ENCODE data around the gene KAZN.

Gene KAZN

DNA sequence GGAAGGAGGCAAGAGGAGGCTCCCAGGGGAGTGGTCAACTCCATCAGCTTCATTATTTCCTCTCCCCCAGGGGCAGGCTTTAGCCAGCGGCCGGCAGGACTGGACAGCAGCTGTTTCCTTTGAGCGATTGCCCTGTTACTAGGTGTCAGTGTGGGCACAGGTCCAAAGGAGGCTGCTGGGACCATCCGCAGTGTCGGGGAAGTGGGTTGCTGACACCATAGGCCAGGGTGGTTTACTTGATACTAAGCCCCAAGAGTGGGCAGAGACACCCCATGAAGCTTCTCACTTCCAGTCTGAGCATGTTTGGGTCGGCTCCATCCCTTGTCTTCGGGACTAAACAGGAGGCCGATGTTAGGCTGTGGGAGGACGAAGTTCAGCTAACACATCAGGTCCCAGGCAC lies 63.6 kb downstream of the KAZN start:
- DNase-seq, result no peak

DNA sequence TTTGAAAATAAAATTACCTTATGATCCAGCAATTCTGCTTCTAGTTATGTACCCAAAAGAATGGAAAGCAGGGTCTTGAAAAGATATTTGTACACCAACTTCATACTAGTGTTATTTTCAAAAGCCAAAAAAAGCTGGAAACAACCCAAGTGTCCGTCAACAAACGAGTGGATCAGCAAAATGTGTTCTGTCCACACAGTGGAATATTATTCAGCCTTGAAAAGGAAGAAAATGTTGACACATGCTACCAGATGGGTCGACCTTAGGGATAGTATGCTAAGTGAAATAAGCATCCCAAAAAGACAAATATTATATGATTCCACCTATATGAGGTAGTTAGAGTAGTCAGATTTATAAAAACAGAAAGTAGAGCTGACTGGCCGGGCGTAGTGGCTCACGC lies 65.3 kb downstream of the KAZN start:
- no peaks in the 10 kb centered on the region for H3K9me2 ChIP-seq (replicated peaks; ENCODE audit: insufficient read depth, low read length)
- H3K27ac ChIP-seq (ENCODE audit: low read length), result no peak overlapping the region
- TF ChIP-seq, protein P1, sequence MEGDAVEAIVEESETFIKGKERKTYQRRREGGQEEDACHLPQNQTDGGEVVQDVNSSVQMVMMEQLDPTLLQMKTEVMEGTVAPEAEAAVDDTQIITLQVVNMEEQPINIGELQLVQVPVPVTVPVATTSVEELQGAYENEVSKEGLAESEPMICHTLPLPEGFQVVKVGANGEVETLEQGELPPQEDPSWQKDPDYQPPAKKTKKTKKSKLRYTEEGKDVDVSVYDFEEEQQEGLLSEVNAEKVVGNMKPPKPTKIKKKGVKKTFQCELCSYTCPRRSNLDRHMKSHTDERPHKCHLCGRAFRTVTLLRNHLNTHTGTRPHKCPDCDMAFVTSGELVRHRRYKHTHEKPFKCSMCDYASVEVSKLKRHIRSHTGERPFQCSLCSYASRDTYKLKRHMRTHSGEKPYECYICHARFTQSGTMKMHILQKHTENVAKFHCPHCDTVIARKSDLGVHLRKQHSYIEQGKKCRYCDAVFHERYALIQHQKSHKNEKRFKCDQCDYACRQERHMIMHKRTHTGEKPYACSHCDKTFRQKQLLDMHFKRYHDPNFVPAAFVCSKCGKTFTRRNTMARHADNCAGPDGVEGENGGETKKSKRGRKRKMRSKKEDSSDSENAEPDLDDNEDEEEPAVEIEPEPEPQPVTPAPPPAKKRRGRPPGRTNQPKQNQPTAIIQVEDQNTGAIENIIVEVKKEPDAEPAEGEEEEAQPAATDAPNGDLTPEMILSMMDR (IDR thresholded peaks at IDR 0.05; ENCODE audit: low read length), result no peak
- no peak for TF ChIP-seq EZH2 (optimal IDR thresholded peaks at IDR 0.05; ENCODE audit: low read depth, low read length)
- no peak for TF ChIP-seq EZH2phosphoT487 (IDR thresholded peaks at IDR 0.05; ENCODE audit: low read length)
- H2AFZ ChIP-seq (ENCODE audit: low read length), result no peak overlapping the region
- no peaks in the 10 kb centered on the region for H3K4me1 ChIP-seq (ENCODE audit: low read length)
- H3F3A ChIP-seq (ENCODE audit: insufficient read depth, low read length), result no peaks in the 10 kb centered on the region
- H3K4me3 ChIP-seq (ENCODE audit: low read length), result no peak overlapping the region
- H3K36me3 ChIP-seq (replicated peaks; ENCODE audit: insufficient read depth, low read length), result no peaks in the 10 kb centered on the region
- no peak overlapping the region for H3K9ac ChIP-seq (ENCODE audit: low read length)
- H3K79me2 ChIP-seq (ENCODE audit: low read length), result no peaks in the 10 kb centered on the region
- no peak overlapping the region for H3K4me2 ChIP-seq (ENCODE audit: low read depth, low read length)
- no peaks in the 10 kb centered on the region for H3K9me3 ChIP-seq (replicated peaks; ENCODE audit: insufficient read depth, low read length)
- no peak for DNase-seq
- H3K27me3 ChIP-seq (replicated peaks; ENCODE audit: insufficient read depth, low read length), result no peaks in the 10 kb centered on the region
- no peaks in the 10 kb centered on the region for H4K20me1 ChIP-seq (ENCODE audit: insufficient read depth, low read length)

More for the DNA sequence above, 63.6 kb downstream of the KAZN start:
- TF ChIP-seq EZH2phosphoT487 (IDR thresholded peaks at IDR 0.05; ENCODE audit: low read length) (no peak), EZH2 (optimal IDR thresholded peaks at IDR 0.05; ENCODE audit: low read depth, low read length) (no peak)
- TF ChIP-seq, protein P1 (IDR thresholded peaks at IDR 0.05; ENCODE audit: low read length), result no peak
- H2AFZ ChIP-seq (ENCODE audit: low read length), result no peak overlapping the region
- H3K9ac ChIP-seq (ENCODE audit: low read length), result no peak overlapping the region
- no peaks in the 10 kb centered on the region for H3F3A ChIP-seq (ENCODE audit: insufficient read depth, low read length)
- no peaks in the 10 kb centered on the region for H3K79me2 ChIP-seq (ENCODE audit: low read length)
- no peaks in the 10 kb centered on the region for H3K27me3 ChIP-seq (replicated peaks; ENCODE audit: insufficient read depth, low read length)
- H3K27ac ChIP-seq (ENCODE audit: low read length), result no peak overlapping the region
- no peaks in the 10 kb centered on the region for H3K4me1 ChIP-seq (ENCODE audit: low read length)
- no peak overlapping the region for H3K4me2 ChIP-seq (ENCODE audit: low read depth, low read length)
- no peaks in the 10 kb centered on the region for H3K36me3 ChIP-seq (replicated peaks; ENCODE audit: insufficient read depth, low read length)
- H3K4me3 ChIP-seq (ENCODE audit: low read length), result no peak overlapping the region
- H3K9me3 ChIP-seq (replicated peaks; ENCODE audit: insufficient read depth, low read length), result no peaks in the 10 kb centered on the region
- H4K20me1 ChIP-seq (ENCODE audit: insufficient read depth, low read length), result no peaks in the 10 kb centered on the region
- H3K9me2 ChIP-seq (replicated peaks; ENCODE audit: insufficient read depth, low read length), result no peaks in the 10 kb centered on the region

DNA sequence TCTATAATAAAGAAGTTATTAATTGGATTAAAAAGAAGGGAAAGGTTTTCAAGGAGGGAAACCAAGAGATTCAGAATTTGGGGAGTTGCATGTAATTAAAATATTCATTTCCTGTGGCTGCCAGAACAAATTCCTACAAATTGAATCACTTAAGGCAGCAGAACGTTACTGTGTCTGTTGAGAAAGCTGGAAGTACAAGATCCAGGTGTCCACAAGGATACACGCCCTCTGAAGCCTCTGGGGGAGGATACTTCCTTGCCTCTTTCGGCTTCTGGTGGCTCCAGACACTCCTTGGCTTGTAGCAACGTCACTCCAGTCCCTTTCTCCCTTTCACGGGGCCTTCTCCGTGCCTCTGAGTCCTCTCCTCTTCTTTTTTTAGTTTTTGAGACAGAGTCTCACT lies 67.9 kb downstream of the KAZN start:
- Histone ChIP-seq H3K36me3 (replicated peaks; ENCODE audit: insufficient read depth, low read length) (no peaks in the 10 kb centered on the region), H3K4me3 (ENCODE audit: low read length) (no peak overlapping the region), H3K9me2 (replicated peaks; ENCODE audit: insufficient read depth, low read length) (no peaks in the 10 kb centered on the region), H3K9ac (ENCODE audit: low read length) (no peak overlapping the region), H3K4me2 (ENCODE audit: low read depth, low read length) (no peak overlapping the region), H3K27ac (ENCODE audit: low read length) (no peak overlapping the region), H3K9me3 (replicated peaks; ENCODE audit: insufficient read depth, low read length) (no peaks in the 10 kb centered on the region), H3K79me2 (ENCODE audit: low read length) (no peaks in the 10 kb centered on the region), H3K27me3 (replicated peaks; ENCODE audit: insufficient read depth, low read length) (no peaks in the 10 kb centered on the region), H3K4me1 (ENCODE audit: low read length) (no peaks in the 10 kb centered on the region), H4K20me1 (ENCODE audit: insufficient read depth, low read length) (no peaks in the 10 kb centered on the region), H3F3A (ENCODE audit: insufficient read depth, low read length) (no peaks in the 10 kb centered on the region), H2AFZ (ENCODE audit: low read length) (no peak overlapping the region)
- no peak for TF ChIP-seq EZH2phosphoT487 (IDR thresholded peaks at IDR 0.05; ENCODE audit: low read length)
- TF ChIP-seq, protein P1 (IDR thresholded peaks at IDR 0.05; ENCODE audit: low read length), result no peak
- TF ChIP-seq EZH2 (optimal IDR thresholded peaks at IDR 0.05; ENCODE audit: low read depth, low read length), result no peak
- DNase-seq, result no peak

All from MM.1S (cell line).